Measurements from ENCODE around the gene EYA4.

The EYA4 gene

GRCh38 chr6:133341607-133342158, 100.5 kb downstream of the EYA4 start (continued):
- peak; percentile 37; the same call in 1 of the 2 replicates for TF ChIP-seq ZNF518A (tag by site-specific recombination; conservative IDR thresholded peaks at IDR 0.05; ENCODE audit: low read depth)
- no peak for TF ChIP-seq ZNF37A (tag by site-specific recombination; IDR thresholded peaks at IDR 0.05)
- peak; percentile 43 for TF ChIP-seq SETDB1 (IDR thresholded peaks at IDR 0.05; ENCODE audit: insufficient read length, low read length)
- TF ChIP-seq PRDM10 (tag by site-specific recombination; IDR thresholded peaks at IDR 0.05): 0 out of 2 replicates have a peak, but pooled peaks have one; percentile 30
- 0 out of 2 replicates have a peak, but pooled peaks have one; percentile 29 for TF ChIP-seq ZBTB6 (tag by site-specific recombination; IDR thresholded peaks at IDR 0.05)
- 0 out of 2 replicates have a peak, but pooled peaks have one; percentile 25 for TF ChIP-seq KLF9 (tag by site-specific recombination; IDR thresholded peaks at IDR 0.05; ENCODE audit: low read depth)
- TF ChIP-seq ZNF114 (tag by site-specific recombination; IDR thresholded peaks at IDR 0.05): no peak
- no peak; the same call in 1 of the 2 replicates for TF ChIP-seq ZNF639 (tag by site-specific recombination; IDR thresholded peaks at IDR 0.05)
- peak; percentile 95 for TF ChIP-seq ZBTB44 (tag by site-specific recombination; IDR thresholded peaks at IDR 0.05)
- TF ChIP-seq ZNF398 (tag by site-specific recombination; IDR thresholded peaks at IDR 0.05): peak; percentile 36
- TF ChIP-seq TRIM28 (IDR thresholded peaks at IDR 0.05; ENCODE audit: borderline replicate concordance, low read length): peak; percentile 95
- TF ChIP-seq ZNF362 (tag by site-specific recombination; IDR thresholded peaks at IDR 0.05): peak; percentile 97
- no peak for TF ChIP-seq HOXC10 (CRISPR knock-in tag; IDR thresholded peaks at IDR 0.05)
- TF ChIP-seq ZNF48 (tag by site-specific recombination; IDR thresholded peaks at IDR 0.05): no peak
- no peak for TF ChIP-seq ZNF830 (tag by site-specific recombination; IDR thresholded peaks at IDR 0.05; ENCODE audit: low read depth)
- TF ChIP-seq ZNF791 (tag by site-specific recombination; IDR thresholded peaks at IDR 0.05): no peak
- no peak for TF ChIP-seq ZNF140 (tag by site-specific recombination; IDR thresholded peaks at IDR 0.05)
- TF ChIP-seq ZNF292 (tag by site-specific recombination; IDR thresholded peaks at IDR 0.05; ENCODE audit: borderline replicate concordance, low read depth): no peak
- 0 out of 2 replicates have a peak, but pooled peaks have one; percentile 49 for TF ChIP-seq ZNF449 (tag by site-specific recombination; IDR thresholded peaks at IDR 0.05)
- TF ChIP-seq ZIC2 (tag by site-specific recombination; IDR thresholded peaks at IDR 0.05): peak; percentile 21
- peak; percentile 80; the same call in 1 of the 2 replicates for TF ChIP-seq ZBTB8A (tag by site-specific recombination; IDR thresholded peaks at IDR 0.05)
